H1 (cell line): ENCODE measurements around the gene SESN1. TPM values are rescaled to one million over a fixed set of nuclear protein-coding genes. Genes with fewer than 3 reads are reported as not detected.

Experiments used
- CTCF ChIA-PET: fragments of 300-600 bp; sonication (Branson Sonifier 250); formaldehyde crosslinking; loops from one replicate; lab custom pipeline; 2021; ENCODE audit not compliant: partially characterized antibody; lab: Charles Lee
- POLR2A ChIA-PET: fragments of 300-600 bp; sonication (Branson Sonifier 250); formaldehyde crosslinking; loops from one replicate; lab custom pipeline; 2021; ENCODE audit warnings: inconsistent platforms; ENCODE audit not compliant: partially characterized antibody; lab: Charles Lee
- DNase-seq, 2 experiments: peaks; one replicate each; pipeline versions ENCODE4 v3.0.0 to v3.0.0-alpha.2; 2010 to 2022; ENCODE audit warnings: low spot score in 2 of 2, low read depth in 1 of 2, mixed read lengths in 1 of 2
- FAIRE-seq: peaks from 2 replicates; lab custom pipeline; 2011; peaks lifted over from hg19 to GRCh38; lab: Jason Lieb, UNC
- H2AFZ ChIP-seq: 2 replicates; pipeline ENCODE4 v1.8.1; 2012; ENCODE audit warnings: low read length, inconsistent platforms
- H2AK5ac ChIP-seq: 2 replicates; pipeline ENCODE4 v1.6.1; 2013; ENCODE audit warnings: low read depth, low read length
- H2BK120ac ChIP-seq: replicated peaks from 2 replicates; pipeline ENCODE3; 2013; ENCODE audit warnings: low read depth, low read length, inconsistent platforms
- H2BK12ac ChIP-seq: 2 replicates; pipeline ENCODE4 v1.6.1; 2013; ENCODE audit warnings: low read depth, low read length
- H2BK15ac ChIP-seq: 2 replicates; pipeline ENCODE4 v1.6.1; 2013; ENCODE audit warnings: low read length
- H2BK20ac ChIP-seq: 2 replicates; pipeline ENCODE4 v1.6.1; 2013; ENCODE audit warnings: low read length
- H2BK5ac ChIP-seq: 2 replicates; pipeline ENCODE4 v1.6.1; 2013; ENCODE audit warnings: low read depth, low read length
- H3K14ac ChIP-seq: 2 replicates; pipeline ENCODE4 v1.6.1; 2013; ENCODE audit warnings: inconsistent platforms; ENCODE audit not compliant: insufficient read length
- H3K18ac ChIP-seq: 2 replicates; pipeline ENCODE4 v1.6.1; 2013; ENCODE audit warnings: low read length; ENCODE audit errors: extremely low read depth
- H3K23ac ChIP-seq: 2 replicates; pipeline ENCODE4 v1.6.1; 2013; ENCODE audit warnings: inconsistent platforms; ENCODE audit not compliant: insufficient read length
- H3K23me2 ChIP-seq: 2 replicates; pipeline ENCODE4 v1.6.1; 2013; ENCODE audit warnings: low read depth, low read length
- H3K27ac ChIP-seq: 2 replicates; pipeline ENCODE4 v1.6.1; 2011; ENCODE audit warnings: low read depth, low read length, inconsistent platforms
- H3K27me3 ChIP-seq, 4 experiments: replicated peaks in 1 of 4; 1 replicate in 1 of 4; 2 replicates in 3 of 4; pipeline versions ENCODE4 v1.6.1 to v1.8.1; 2011 to 2013; ENCODE audit warnings: low read length in 3 of 4, mild to moderate bottlenecking in 3 of 4, inconsistent platforms in 2 of 4, mixed read lengths in 2 of 4, moderate library complexity in 1 of 4; ENCODE audit not compliant: control insufficient read depth in 3 of 4, insufficient read depth in 3 of 4; ENCODE audit errors: extremely low read depth in 1 of 4
- H3K36me3 ChIP-seq, 4 experiments: 2 replicates each; pipeline versions ENCODE4 v1.6.1 to v1.8.1; 2011 to 2013; ENCODE audit warnings: mild to moderate bottlenecking in 4 of 4, low read length in 3 of 4, moderate library complexity in 2 of 4, control low read depth in 1 of 4, inconsistent platforms in 1 of 4; ENCODE audit not compliant: insufficient read depth in 4 of 4, control insufficient read depth in 2 of 4
- H3K4ac ChIP-seq: replicated peaks from 2 replicates; pipeline ENCODE3; 2013; ENCODE audit warnings: low read length, low read depth, mixed read lengths, inconsistent platforms; ENCODE audit not compliant: insufficient read length
- H3K4me1 ChIP-seq, 4 experiments: replicated peaks in 1 of 4; 1 replicate in 1 of 4; 2 replicates in 3 of 4; pipeline versions ENCODE4 v1.6.1 to v1.8.1; 2011 to 2013; ENCODE audit warnings: low read length in 3 of 4, inconsistent platforms in 2 of 4, mixed read lengths in 1 of 4; ENCODE audit not compliant: insufficient read depth in 4 of 4, control insufficient read depth in 3 of 4
- H3K4me2 ChIP-seq, 2 experiments: 2 replicates each; pipeline versions ENCODE4 v1.6.1 to v1.8.1; 2011 to 2013; ENCODE audit warnings: low read depth in 2 of 2, low read length in 2 of 2, control low read depth in 1 of 2, inconsistent platforms in 1 of 2, mild to moderate bottlenecking in 1 of 2; ENCODE audit not compliant: insufficient read depth in 1 of 2
- H3K4me3 ChIP-seq, 4 experiments: fragments of 200-600, 300-600 bp in 1 of 4; sonication (generic), shearing (Covaris generic), sonication (Bioruptor Twin) in 1 of 4; 2 replicates each; pipeline versions ENCODE4 v1.5.1 to v1.8.1; 2011 to 2016; ENCODE audit warnings: low read length in 4 of 4, low read depth in 3 of 4, control low read depth in 2 of 4, inconsistent platforms in 2 of 4, mild to moderate bottlenecking in 2 of 4, mixed read lengths in 1 of 4, moderate library complexity in 1 of 4; ENCODE audit not compliant: insufficient read depth in 2 of 4; ENCODE audit errors: extremely low read depth in 1 of 4
- H3K56ac ChIP-seq: replicated peaks from 2 replicates; pipeline ENCODE3; 2013; ENCODE audit warnings: low read depth, mild to moderate bottlenecking, mixed read lengths, low read length, inconsistent platforms; ENCODE audit not compliant: insufficient read length
- H3K79me1 ChIP-seq: 2 replicates; pipeline ENCODE4 v1.6.1; 2013; ENCODE audit warnings: low read depth, low read length, control low read depth
- H3K79me2 ChIP-seq, 2 experiments: 2 replicates each; pipeline versions ENCODE4 v1.6.1 to v1.8.1; 2012 to 2013; ENCODE audit warnings: low read length in 2 of 2, mild to moderate bottlenecking in 2 of 2, inconsistent platforms in 1 of 2; ENCODE audit not compliant: insufficient read depth in 2 of 2, control insufficient read depth in 1 of 2
- H3K9ac ChIP-seq, 4 experiments: replicated peaks in 1 of 4; 1 replicate in 1 of 4; 2 replicates in 3 of 4; pipeline versions ENCODE4 v1.6.1 to v1.8.1; 2011 to 2013; ENCODE audit warnings: low read depth in 3 of 4, low read length in 3 of 4, control low read depth in 2 of 4, mild to moderate bottlenecking in 2 of 4, moderate library complexity in 2 of 4, inconsistent platforms in 1 of 4; ENCODE audit errors: extremely low read depth in 1 of 4
- H3K9me3 ChIP-seq, 2 experiments: 2 replicates each; pipeline versions ENCODE4 v1.6.1 to v1.8.1; 2012 to 2013; ENCODE audit warnings: mild to moderate bottlenecking in 2 of 2, moderate library complexity in 2 of 2, control low read depth in 1 of 2, inconsistent platforms in 1 of 2, low read depth in 1 of 2, low read length in 1 of 2, mixed read lengths in 1 of 2; ENCODE audit not compliant: insufficient read depth in 2 of 2
- H4K20me1 ChIP-seq, 2 experiments: replicated peaks in 1 of 2; 2 replicates each; pipeline versions ENCODE3 to v1.8.1; 2011 to 2013; ENCODE audit warnings: inconsistent platforms in 2 of 2, low read length in 2 of 2, mild to moderate bottlenecking in 1 of 2; ENCODE audit not compliant: insufficient read depth in 2 of 2, control insufficient read depth in 1 of 2
- H4K5ac ChIP-seq: 2 replicates; pipeline ENCODE4 v1.6.1; 2013; ENCODE audit warnings: low read length, low read depth, mixed read lengths, inconsistent platforms; ENCODE audit not compliant: insufficient read length
- H4K8ac ChIP-seq: 2 replicates; pipeline ENCODE4 v1.8.0; 2013; ENCODE audit warnings: mild to moderate bottlenecking, moderate library complexity, low read length, inconsistent platforms; ENCODE audit not compliant: insufficient read depth; ENCODE audit errors: extremely low read depth
- H4K91ac ChIP-seq: replicated peaks from 2 replicates; pipeline ENCODE3; 2013; ENCODE audit warnings: low read length, mixed read lengths, inconsistent platforms; ENCODE audit not compliant: insufficient read length
- SIX5 ChIP-seq: IDR thresholded peaks from 2 replicates; pipeline ENCODE4 v1.6.1; 2011; ENCODE audit warnings: mild to moderate bottlenecking, low read depth, low read length
- WGBS, 2 experiments: shearing (Covaris generic) in 1 of 2; methylation state at CpG; one replicate each; pipeline versions ENCODE4 v1.1.6 to v1.1.7; 2013 to 2015; ENCODE audit warnings: low lambda C conversion rate in 2 of 2, mixed read lengths in 2 of 2, inconsistent platforms in 1 of 2, low coverage in 1 of 2, missing lambda C conversion rate in 1 of 2; ENCODE audit not compliant: insufficient replicate concordance in 2 of 2, insufficient coverage in 1 of 2, insufficient read length in 1 of 2; ENCODE audit errors: extremely low coverage in 1 of 2, missing lambda C conversion rate in 1 of 2; 5-methylcytosine and 5-hydroxymethylcytosine counted together
- polyA plus RNA-seq, 7 experiments: library from polyadenylated mRNA; depleted of rRNA in 3 of 7; stranded (reverse) in 5 of 7; unstranded in 2 of 7; fragments of >200 nt in 5 of 7; fragments of 200-250 nt in 2 of 7; gene quantifications; 1 replicate in 5 of 7; 2 replicates in 1 of 7; 4 replicates in 1 of 7; pipeline versions ENCODE4 v1.2.1 to v1.2.3, GENCODE V29; 2011 to 2013; ENCODE audit warnings: missing spikeins in 2 of 7, mixed read lengths in 2 of 7
- total RNA-seq: library from RNA; stranded (reverse); fragmentation: NEBNext Ultra II Directional; extraction: Animal tissue kit (Norgen Biotek cat#: 25700); gene quantifications from 2 replicates; pipeline ENCODE4 v1.2.1, GENCODE V29; 2021

The SESN1 gene
- total and polyA plus RNA-seq, 2 of the 8 experiments (the other 6 are each of a cell fraction or from before 2014, with no cell fraction given), result 12.8 to 15.6 TPM

GRCh38 chr6:109079981-109080380, 14.7 kb downstream of the SESN1 start:
- POLR2A ChIA-PET, result no interaction called here
- Histone ChIP-seq H2BK120ac (no peak overlapping the region), H2AFZ (no peak overlapping the region), H4K8ac (no peak overlapping the region), H3K9ac (no peak overlapping the region), H4K91ac (no peak overlapping the region), H4K5ac (no peak overlapping the region), H2BK5ac (no peak overlapping the region), H3K27ac (no peak overlapping the region), H3K18ac (no peak overlapping the region), H2BK12ac (no peak overlapping the region), H2BK20ac (no peak overlapping the region), H3K4me1 (no peaks in the 10 kb centered on the region)
- no peak for DNase-seq
- no peak for TF ChIP-seq SIX5
- TF ChIP-seq, all 59 proteins: peak for 0
- Histone ChIP-seq H3K23me2 (no peaks in the 10 kb centered on the region), H3K79me2 (no peaks in the 10 kb centered on the region), H2AK5ac (no peak overlapping the region), H3K4me3 (no peak overlapping the region), H4K20me1 (peaks cover 0 to 3% of the 10 kb centered on the region in 2 experiments), H3K27me3 (no peaks in the 10 kb centered on the region), H3K36me3 (no peaks in the 10 kb centered on the region), H3K56ac (no peak overlapping the region), H3K23ac (no peak overlapping the region), H3K79me1 (no peaks in the 10 kb centered on the region), H3K14ac (no peak overlapping the region), H3K4me2 (no peak overlapping the region), H2BK15ac (no peak overlapping the region), H3K4ac (no peak overlapping the region), H3K9me3 (no peaks in the 10 kb centered on the region)
- no peak for FAIRE-seq
- 74% methylated on average over 4 of the region's 4 CpGs; no CpG with 5 or more reads in 1 of the 2 experiments for WGBS, 2 experiments
- CTCF ChIA-PET, result interaction anchor here (0.5 to 1.6 kb wide), 3 partner anchors 187 to 965 kb away, joined by 3 to 7 read pairs (median 3); no protein-coding TSS in a partner anchor
